HTERT RPE-1 (cell line): ENCODE data around the gene MOB1B.
"Not testable (repeated sequence)": the region's sequence is repeated elsewhere in the genome, so short reads cannot be mapped to it uniquely, and the experiment has no call there.

Experiments
- in situ Hi-C: fragments of 300-500 bp; cut with MboI; formaldehyde crosslinking; loops from 4 replicates; pipeline ENCODE4 v1.14.3; 2020; ENCODE audit warnings: low sequenced_read_pairs

MOB1B gene

GRCh38 chr4:70948665-70949260 lies 46.6 kb downstream of the MOB1B start:
- in situ Hi-C loops: no loop called here

GRCh38 chr4:70954032-70954431 lies 51.9 kb downstream of the MOB1B start:
- in situ Hi-C loops: no loop called here

- in situ Hi-C loops: no loop called here
Measured at GRCh38 chr4:70956549-70957210, 54.5 kb downstream of the MOB1B start.

- in situ Hi-C loops: no loop called here
Measured at GRCh38 chr4:70958681-70959080, 56.5 kb downstream of the MOB1B start.

- in situ Hi-C loops: no loop called here
Measured at GRCh38 chr4:70969076-70969475, 66.9 kb downstream of the MOB1B start.

GRCh38 chr4:70976252-70976651 lies 74.1 kb downstream of the MOB1B start:
- in situ Hi-C loops: no loop called here

- in situ Hi-C loops: no loop called here
Measured at GRCh38 chr4:70979445-70980008, 77.4 kb downstream of the MOB1B start.

- in situ Hi-C loops: no loop called here
Measured at GRCh38 chr4:70980196-70980595, 78.0 kb downstream of the MOB1B start.

GRCh38 chr4:70984106-70984505 lies 81.9 kb downstream of the MOB1B start:
- in situ Hi-C loops: no loop called here

GRCh38 chr4:70984589-70984988 lies 82.4 kb downstream of the MOB1B start:
- in situ Hi-C loops: no loop called here

- in situ Hi-C loops: no loop called here
Measured at GRCh38 chr4:70991596-70991995, 89.4 kb downstream of the MOB1B start.

GRCh38 chr4:70992391-70992881 lies 90.3 kb downstream of the MOB1B start:
- in situ Hi-C loops: no loop called here

- in situ Hi-C loops: no loop called here
Measured at GRCh38 chr4:70993181-70994068, 91.3 kb downstream of the MOB1B start, which contains the start of gene DCK. TSS of gene DCK (plus strand) at chr4:70993649. CDS start at chr4:70993836, 187 bp downstream.

- in situ Hi-C loops: no loop called here
Measured at GRCh38 chr4:70994069-70994366, 91.8 kb downstream of the MOB1B start.

GRCh38 chr4:70994387-70995099 lies 92.4 kb downstream of the MOB1B start:
- in situ Hi-C loops: no loop called here

GRCh38 chr4:70996018-70996360 lies 93.8 kb downstream of the MOB1B start:
- in situ Hi-C loops: no loop called here

GRCh38 chr4:70997036-70997435 lies 94.9 kb downstream of the MOB1B start:
- in situ Hi-C loops: no loop called here

GRCh38 chr4:70997546-70997945 lies 95.4 kb downstream of the MOB1B start:
- in situ Hi-C loops: no loop called here

GRCh38 chr4:70999639-71000038 lies 97.5 kb downstream of the MOB1B start:
- in situ Hi-C loops: not testable (repeated sequence)

GRCh38 chr4:71001363-71001762 lies 99.2 kb downstream of the MOB1B start:
- in situ Hi-C loops: not testable (repeated sequence)

GRCh38 chr4:71004281-71004851 lies 102.2 kb downstream of the MOB1B start:
- in situ Hi-C loops: no loop called here
